Astrocyte of the spinal cord (primary cell): ENCODE results near the gene TMC7.

Source experiments
- DNase-seq: peaks from one replicate; pipeline ENCODE4 v3.0.0; 2011; ENCODE audit warnings: low read depth, low spot score
- H3K4me3 ChIP-seq: 2 replicates; pipeline ENCODE4 v1.5.1; 2011; ENCODE audit warnings: low read depth, mild to moderate bottlenecking, low read length, moderate library complexity
- CTCF ChIP-seq: IDR thresholded peaks from 2 replicates; pipeline ENCODE4 v1.5.1; 2012; ENCODE audit warnings: low read depth, mild to moderate bottlenecking, low read length, inconsistent platforms
- in situ Hi-C: cut with HindIII; loops from 2 replicates; pipeline ENCODE4 v1.10.0; 2017; ENCODE audit warnings: low sequenced_read_pairs

The TMC7 gene

GRCh38 chr16:19105891-19106624 is 122.3 kb downstream of the TMC7 start:
- TF ChIP-seq CTCF, result no peak

GRCh38 chr16:19106625-19107020 is 122.9 kb downstream of the TMC7 start:
- no peak for DNase-seq
- in situ Hi-C loops, result no loop called here
- H3K4me3 ChIP-seq, result no peak overlapping the region
- no peak for TF ChIP-seq CTCF

More at GRCh38 chr16:19105891-19106624, 122.3 kb downstream of the TMC7 start:
- DNase-seq, result no peak
- H3K4me3 ChIP-seq, result no peak overlapping the region
- in situ Hi-C loops, result no loop called here

GRCh38 chr16:19108409-19109287 is 124.9 kb downstream of the TMC7 start:
- no peak overlapping the region for H3K4me3 ChIP-seq
- in situ Hi-C loops, result no loop called here
- no peak for TF ChIP-seq CTCF
- no peak for DNase-seq

GRCh38 chr16:19109288-19109664 is 125.5 kb downstream of the TMC7 start:
- no peak overlapping the region for H3K4me3 ChIP-seq
- no peak for DNase-seq
- no peak for TF ChIP-seq CTCF
- in situ Hi-C loops, result no loop called here

GRCh38 chr16:19110537-19111360 is 127.0 kb downstream of the TMC7 start:
- in situ Hi-C loops, result no loop called here
- DNase-seq, result no peak
- TF ChIP-seq CTCF, result no peak
- no peak overlapping the region for H3K4me3 ChIP-seq

- no peak overlapping the region for H3K4me3 ChIP-seq
- in situ Hi-C loops, result no loop called here
- no peak for DNase-seq
- no peak for TF ChIP-seq CTCF
Measured at GRCh38 chr16:19112099-19112407, 128.3 kb downstream of the TMC7 start.
